ENCODE results near the gene ERFE. TPM values are rescaled to one million over a fixed set of nuclear protein-coding genes. Genes with fewer than 3 reads are reported as not detected.

Gene ERFE
- total RNA-seq, 4 donors from 2014 or later: 0.39 to 0.66 TPM; not detected in 2

- H3K27ac ChIP-seq (replicated peaks in 1 of 4): no peak overlapping the region
- WGBS: 73% methylated on average over 2 of the region's 2 CpGs
- H3K27me3 ChIP-seq: peaks cover 0 to 10% (median 0%) of the 10 kb centered on the region in 4 donors
- H3K36me3 ChIP-seq: no peaks in the 10 kb centered on the region
- H3K4me1 ChIP-seq: peaks cover 0 to 7% (median 0%) of the 10 kb centered on the region in 4 donors
- no peak for DNase-seq (ENCODE audit: extremely low spot score)
- TF ChIP-seq POLR2A (IDR thresholded peaks at IDR 0.05; ENCODE audit: low read depth) (no peak), POLR2AphosphoS5 (IDR thresholded peaks at IDR 0.05) (no peak), CTCF (IDR thresholded peaks at IDR 0.05) (no peak), EP300 (IDR thresholded peaks at IDR 0.05) (no peak)
- intact Hi-C loops (cut with DNase I): no loop called here
- H3K4me3 ChIP-seq: no peak overlapping the region
- no peaks in the 10 kb centered on the region for H3K9me3 ChIP-seq
These were observed 57.9 kb downstream of the ERFE start for GRCh38 chr2:238216651-238217184.

Other genes starting within 250 kb of the ERFE start
- gene UBE2F, start 192.0 kb upstream of the ERFE start, total RNA-seq: 100 to 1,000 TPM in 1 of 4 donors, 10 to 100 TPM in 3; 59.0 to 111 (median 78.5) TPM
- 10 to 100 TPM in 3 of 4 donors, 1 to 10 TPM in 1; 9.8 to 17.9 (median 13.9) TPM for gene SCLY, start 98.0 kb upstream of the ERFE start, total RNA-seq
- gene ESPNL, start 58.6 kb upstream of the ERFE start, total RNA-seq: 1 to 10 TPM in 1 of 4 donors, under 1 TPM in 2, not detected in 1; 0.78 to 1.3 (median 0.83) TPM
- gene KLHL30, start 20.3 kb upstream of the ERFE start, total RNA-seq: 1 to 10 TPM; 1.2 to 8.0 (median 4.4) TPM
- 10 to 100 TPM; 27.3 to 36.0 (median 34.3) TPM for gene ILKAP, start 44.7 kb downstream of the ERFE start, total RNA-seq
- gene HES6, start 81.1 kb downstream of the ERFE start, total RNA-seq: 10 to 100 TPM; 10.2 to 17.0 (median 11.2) TPM
- gene PER2, start 129.6 kb downstream of the ERFE start, total RNA-seq: 10 to 100 TPM in 3 of 4 donors, 1 to 10 TPM in 1; 9.1 to 13.1 (median 11.1) TPM
- gene TRAF3IP1, start 161.5 kb downstream of the ERFE start, total RNA-seq: 10 to 100 TPM; 19.9 to 38.6 (median 23.6) TPM

Data from esophagus muscularis mucosa (tissue), 4 donors.